Measurements from ENCODE around the gene PTRHD1. TPM values are rescaled to one million over a fixed set of nuclear protein-coding genes. Genes with fewer than 3 reads are reported as not detected.

The PTRHD1 gene
- total and polyA plus RNA-seq, 10 of the 15 experiments (the other 5 are each of a cell fraction or from before 2014, with no cell fraction given), result 15.9 to 64.2 (median 45.0) TPM

- H3K27me3 ChIP-seq (replicated peaks in 1 of 2; ENCODE audit: control insufficient read depth in 2 of 2, insufficient read depth in 2 of 2, low read length in 1 of 2), result no peaks in the 10 kb centered on the region
- no peak overlapping the region for H3K4me2 ChIP-seq (ENCODE audit: control insufficient read depth, insufficient read depth)
- H4K20me1 ChIP-seq (ENCODE audit: control insufficient read depth, insufficient read depth), result no peaks in the 10 kb centered on the region
- peaks cover 6 to 25% of the 10 kb centered on the region in 2 experiments; a peak in 3 of 4 replicates for H3K36me3 ChIP-seq (ENCODE audit: control insufficient read depth in 2 of 2, insufficient read depth in 2 of 2, low read length in 1 of 2)
- H3K4me1 ChIP-seq (ENCODE audit: control insufficient read depth, insufficient read depth, low read length), result no peaks in the 10 kb centered on the region
- POLR2A ChIA-PET, result no interaction called here
- no peak for ATAC-seq
- no peak for FAIRE-seq
- intact Hi-C loops (cut with micrococcal nuclease; ENCODE audit: unreplicated experiment), result no loop called here
- no peaks in the 10 kb centered on the region for H3K79me2 ChIP-seq (ENCODE audit: control insufficient read depth, insufficient read depth, low read length)
- TF ChIP-seq MLLT1 (IDR thresholded peaks at IDR 0.05) (no peak), PKNOX1 (IDR thresholded peaks at IDR 0.05) (no peak), STAT3 (IDR thresholded peaks at IDR 0.05; ENCODE audit: low read depth, low read length) (no peak), E4F1 (IDR thresholded peaks at IDR 0.05; ENCODE audit: borderline replicate concordance, partially characterized antibody) (no peak), MYB (IDR thresholded peaks at IDR 0.05; ENCODE audit: borderline replicate concordance, low read depth, low read length) (no peak), GABPA (IDR thresholded peaks at IDR 0.05; ENCODE audit: low read depth) (no peak), RFX5 (IDR thresholded peaks at IDR 0.05; ENCODE audit: low read depth, low read length) (no peak), ZNF592 (IDR thresholded peaks at IDR 0.05) (no peak), MEF2A (IDR thresholded peaks at IDR 0.05; ENCODE audit: insufficient read depth, low read depth, low read length) (no peak), ATF7 (IDR thresholded peaks at IDR 0.05; ENCODE audit: low read depth) (no peak)
- CTCF ChIA-PET, result no interaction called here
- no peak overlapping the region for H3K4me3 ChIP-seq
- DNase-seq (ENCODE audit: low read depth, low spot score), result no peak
- no peak overlapping the region for H3K9ac ChIP-seq (ENCODE audit: control insufficient read depth, insufficient read depth, low read length)
- RAD21 ChIA-PET (ENCODE audit: unreplicated experiment), result no interaction called here
- no peaks in the 10 kb centered on the region for H3K9me3 ChIP-seq (replicated peaks; ENCODE audit: control insufficient read depth, insufficient read depth, low read length)
- H3K27ac ChIP-seq (ENCODE audit: control insufficient read depth, insufficient read depth), result no peak overlapping the region
- WGBS (ENCODE audit: insufficient coverage, insufficient replicate concordance, low lambda C conversion rate, missing lambda C conversion rate), result 96% methylated on average over 15 of the region's 15 CpGs
- SMC1A ChIA-PET (ENCODE audit: uncharacterized antibody, unreplicated experiment), result no interaction called here
- in situ Hi-C loops (cut with MboI), result no loop called here
- no peak overlapping the region for H2AFZ ChIP-seq (ENCODE audit: control insufficient read depth, low read depth, low read length)
- no TSS peak for BruUV-seq (replicated peaks)
Measured at GRCh38 chr2:24839729-24840128, 46.5 kb upstream of the PTRHD1 start.
